K562 (cell line): Measurements from ENCODE around the gene INHA. TPM values are rescaled to one million over a fixed set of nuclear protein-coding genes. Genes with fewer than 3 reads are reported as not detected.

Experiments
- ARID1B ChIP-seq: fragments of 450-650 bp; IDR thresholded peaks from 2 replicates; pipeline ENCODE4 v1.6.1; 2016; ENCODE audit warnings: antibody characterized with exemption, mild to moderate bottlenecking, inconsistent platforms
- ASH1L ChIP-seq: fragments of 450-650 bp; IDR thresholded peaks from 2 replicates; pipeline ENCODE4 v1.6.1; 2018; ENCODE audit warnings: borderline replicate concordance, mild to moderate bottlenecking, low read depth; ENCODE audit not compliant: partially characterized antibody
- BRCA1 ChIP-seq, 2 experiments: fragments of 450-650 bp in 1 of 2; sonication (generic) in 1 of 2; formaldehyde crosslinking in 1 of 2; IDR thresholded peaks; 2 replicates each; pipeline versions ENCODE4 v1.5.0 to v1.6.1; 2017 to 2020; ENCODE audit warnings: mild to moderate bottlenecking in 1 of 2, missing genetic modification reagents in 1 of 2
- FOXK1 ChIP-seq: sonication (generic); formaldehyde crosslinking; IDR thresholded peaks from 2 replicates; pipeline ENCODE4 v1.8.0; 2022; ENCODE audit warnings: missing genetic modification reagents, mild to moderate bottlenecking, borderline replicate concordance
- GABPB1 ChIP-seq: sonication (generic); formaldehyde crosslinking; IDR thresholded peaks from 2 replicates; pipeline ENCODE4 v1.8.0; 2022; ENCODE audit warnings: mild to moderate bottlenecking, missing genetic modification reagents
- JUNB ChIP-seq: fragments of 450-650 bp; formaldehyde crosslinking; conservative IDR thresholded peaks from 2 replicates; pipeline ENCODE4 v1.4.0; 2020; ENCODE audit warnings: mild to moderate bottlenecking
- LEF1 ChIP-seq: fragments of 450-650 bp; IDR thresholded peaks from 2 replicates; pipeline ENCODE4 v1.6.1; 2016; ENCODE audit warnings: mild to moderate bottlenecking
- MEF2D ChIP-seq: conservative IDR thresholded peaks from 2 replicates; pipeline ENCODE4 v1.6.1; 2016; ENCODE audit warnings: low read depth, missing genetic modification characterization, missing compliant biosample characterization
- NRF1 ChIP-seq, 2 experiments: fragments of 450-650 bp; IDR thresholded peaks in 1 of 2; conservative IDR thresholded peaks in 1 of 2; 2 replicates each; pipeline ENCODE4 v1.6.1; 2014; ENCODE audit warnings: mild to moderate bottlenecking in 2 of 2
- RNF2 ChIP-seq: sonication (generic); IDR thresholded peaks from 2 replicates; pipeline ENCODE4 v1.6.1; 2016
- SETDB1 ChIP-seq: IDR thresholded peaks from one replicate; pipeline ENCODE4 v1.6.1; 2012; ENCODE audit warnings: low read length, control low read depth, inconsistent platforms
- SMAD3 ChIP-seq: fragments of 450-650 bp; formaldehyde crosslinking; conservative IDR thresholded peaks from 2 replicates; pipeline ENCODE4 v1.4.0; 2020; ENCODE audit warnings: mild to moderate bottlenecking
- SREBF1 ChIP-seq: fragments of 150-350 bp; IDR thresholded peaks from 2 replicates; pipeline ENCODE4 v1.6.1; 2014; ENCODE audit warnings: antibody characterized with exemption, low read depth, low read length, borderline replicate concordance
- SRSF9 ChIP-seq: fragments of 200-400 bp; formaldehyde crosslinking; IDR thresholded peaks from 2 replicates; pipeline ENCODE4 v1.6.1; 2017; ENCODE audit warnings: low read depth, low read length, borderline replicate concordance
- ZHX1 ChIP-seq: fragments of 150-350 bp; conservative IDR thresholded peaks from 2 replicates; pipeline ENCODE4 v1.6.1; 2014; ENCODE audit warnings: low read length
- ZNF311 ChIP-seq: fragments of 250-450 bp; sonication (Bioruptor Pico); IDR thresholded peaks from 2 replicates; pipeline ENCODE4 v1.4.0; 2020; ENCODE audit warnings: mild to moderate bottlenecking, moderate library complexity
- ZNF512 ChIP-seq: IDR thresholded peaks from 2 replicates; pipeline ENCODE4 v1.6.1; 2016; ENCODE audit warnings: missing genetic modification characterization, missing compliant biosample characterization
- polyA plus RNA-seq, 8 experiments: library from polyadenylated mRNA; depleted of rRNA in 4 of 8; stranded (reverse) in 5 of 8; unstranded in 3 of 8; fragments of >200 nt; fragmentation: Nextera tagmentation in 2 of 8; fragmentation: Illumina TruSeq in 1 of 8; extraction: Ambion mirVana in 2 of 8; extraction: Trizol in 1 of 8; gene quantifications; 2 replicates each; pipeline versions ENCODE4 v1.2.1 to v1.2.3, GENCODE V29; 2011 to 2014; ENCODE audit warnings: inconsistent platforms in 1 of 8, missing spikeins in 1 of 8
- total RNA-seq, 7 experiments: library from RNA; depleted of rRNA in 6 of 7; stranded (reverse); fragments of >200 nt in 6 of 7; fragmentation: Illumina TruSeq in 2 of 7; extraction: Trizol in 2 of 7; gene quantifications; 2 replicates each; pipeline versions ENCODE4 v1.2.1 to v1.2.3, GENCODE V29; 2011 to 2021; ENCODE audit warnings: low replicate concordance in 1 of 7
- TF ChIP-seq, protein P1 (sequence below): fragments of 250-450 bp; sonication (Bioruptor Pico); IDR thresholded peaks from 2 replicates; pipeline ENCODE4 v1.6.1; 2021; ENCODE audit warnings: mild to moderate bottlenecking
- TF ChIP-seq, protein P2 (sequence below): fragments of 450-650 bp; IDR thresholded peaks from 2 replicates; pipeline ENCODE4 v1.6.1; 2016
- TF ChIP-seq, protein P3 (sequence below): fragments of 450-650 bp; IDR thresholded peaks from 2 replicates; pipeline ENCODE4 v1.6.1; 2017; ENCODE audit warnings: antibody characterized with exemption

INHA gene
- total and polyA plus RNA-seq, 9 of the 15 experiments (the other 6 are each of a cell fraction or from before 2014, with no cell fraction given), result 0.07 to 1.9 (median 0.40) TPM

DNA sequence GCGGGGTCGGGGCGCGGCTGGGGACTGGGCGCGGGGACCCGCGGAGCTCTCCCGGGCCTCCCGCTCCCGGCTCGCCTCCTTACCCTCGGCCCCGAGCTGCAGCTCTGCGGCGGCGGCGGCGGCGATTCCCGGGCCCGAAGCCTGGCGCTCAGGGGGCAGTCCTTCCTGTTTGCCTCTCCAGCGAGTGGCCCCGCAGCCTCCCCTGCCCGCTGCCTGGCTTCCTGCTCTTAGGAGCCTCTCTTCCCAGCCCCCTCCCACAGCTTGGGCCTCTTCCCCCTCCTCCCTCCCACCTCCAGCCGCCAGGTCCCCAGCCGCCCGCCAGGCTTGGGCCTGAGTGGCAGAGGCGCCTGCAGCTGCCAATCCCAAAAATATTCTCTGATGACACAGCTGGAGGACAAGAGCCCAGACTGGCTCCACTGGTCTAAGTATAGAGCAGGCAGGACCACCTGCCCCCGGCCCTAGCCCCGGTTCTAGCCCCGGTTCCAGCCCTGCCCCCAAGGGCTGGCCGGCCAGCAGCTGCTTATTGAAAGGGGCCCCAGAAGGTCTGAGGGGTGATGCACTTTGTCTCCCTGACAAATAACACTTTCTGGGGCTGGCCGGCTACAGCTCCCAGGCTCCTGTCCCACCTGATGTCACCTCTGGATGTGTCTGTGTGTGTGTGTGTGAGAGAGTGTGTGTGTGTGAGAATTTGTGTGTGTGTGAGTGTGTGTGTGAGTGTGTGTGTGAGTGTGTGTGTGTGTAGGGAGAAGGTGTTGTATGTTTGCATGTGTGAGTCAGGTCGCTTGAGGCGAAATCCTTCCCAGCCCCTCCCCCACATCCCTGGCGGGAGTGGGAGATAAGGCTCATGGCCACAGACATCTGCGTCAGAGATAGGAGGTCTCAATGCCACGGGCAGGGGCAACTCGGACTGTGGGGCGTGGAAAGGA lies 536 bp upstream of the INHA start, which contains the start of gene OBSL1 (continued):
- TF ChIP-seq SRSF9, result no peak
- TF ChIP-seq BRCA1 (IDR thresholded peaks at IDR 0.05), result no peak
- TF ChIP-seq BRCA1 (CRISPR knock-in tag; IDR thresholded peaks at IDR 0.05), result no peak
- no peak for TF ChIP-seq ASH1L
- TF ChIP-seq RNF2, result peak; percentile 96
- TF ChIP-seq, protein P1, sequence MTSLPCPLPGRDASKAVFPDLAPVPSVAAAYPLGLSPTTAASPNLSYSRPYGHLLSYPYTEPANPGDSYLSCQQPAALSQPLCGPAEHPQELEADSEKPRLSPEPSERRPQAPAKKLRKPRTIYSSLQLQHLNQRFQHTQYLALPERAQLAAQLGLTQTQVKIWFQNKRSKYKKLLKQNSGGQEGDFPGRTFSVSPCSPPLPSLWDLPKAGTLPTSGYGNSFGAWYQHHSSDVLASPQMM (CRISPR knock-in tag), result no peak
- no peak for TF ChIP-seq SMAD3 (CRISPR knock-in tag)
- no peak for TF ChIP-seq SREBF1
- TF ChIP-seq, protein P2, sequence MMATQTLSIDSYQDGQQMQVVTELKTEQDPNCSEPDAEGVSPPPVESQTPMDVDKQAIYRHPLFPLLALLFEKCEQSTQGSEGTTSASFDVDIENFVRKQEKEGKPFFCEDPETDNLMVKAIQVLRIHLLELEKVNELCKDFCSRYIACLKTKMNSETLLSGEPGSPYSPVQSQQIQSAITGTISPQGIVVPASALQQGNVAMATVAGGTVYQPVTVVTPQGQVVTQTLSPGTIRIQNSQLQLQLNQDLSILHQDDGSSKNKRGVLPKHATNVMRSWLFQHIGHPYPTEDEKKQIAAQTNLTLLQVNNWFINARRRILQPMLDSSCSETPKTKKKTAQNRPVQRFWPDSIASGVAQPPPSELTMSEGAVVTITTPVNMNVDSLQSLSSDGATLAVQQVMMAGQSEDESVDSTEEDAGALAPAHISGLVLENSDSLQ, result no peak
- TF ChIP-seq, protein P3, sequence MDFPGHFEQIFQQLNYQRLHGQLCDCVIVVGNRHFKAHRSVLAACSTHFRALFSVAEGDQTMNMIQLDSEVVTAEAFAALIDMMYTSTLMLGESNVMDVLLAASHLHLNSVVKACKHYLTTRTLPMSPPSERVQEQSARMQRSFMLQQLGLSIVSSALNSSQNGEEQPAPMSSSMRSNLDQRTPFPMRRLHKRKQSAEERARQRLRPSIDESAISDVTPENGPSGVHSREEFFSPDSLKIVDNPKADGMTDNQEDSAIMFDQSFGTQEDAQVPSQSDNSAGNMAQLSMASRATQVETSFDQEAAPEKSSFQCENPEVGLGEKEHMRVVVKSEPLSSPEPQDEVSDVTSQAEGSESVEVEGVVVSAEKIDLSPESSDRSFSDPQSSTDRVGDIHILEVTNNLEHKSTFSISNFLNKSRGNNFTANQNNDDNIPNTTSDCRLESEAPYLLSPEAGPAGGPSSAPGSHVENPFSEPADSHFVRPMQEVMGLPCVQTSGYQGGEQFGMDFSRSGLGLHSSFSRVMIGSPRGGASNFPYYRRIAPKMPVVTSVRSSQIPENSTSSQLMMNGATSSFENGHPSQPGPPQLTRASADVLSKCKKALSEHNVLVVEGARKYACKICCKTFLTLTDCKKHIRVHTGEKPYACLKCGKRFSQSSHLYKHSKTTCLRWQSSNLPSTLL, result 0 out of 2 replicates have a peak, but pooled peaks have one; percentile 23
- TF ChIP-seq JUNB, result no peak
- TF ChIP-seq SETDB1, result no peak
- TF ChIP-seq ZNF311 (CRISPR knock-in tag), result no peak
- TF ChIP-seq LEF1, result peak; percentile 98
- no peak for TF ChIP-seq ZHX1
- 0 out of 2 replicates have a peak, but pooled peaks have one; percentile 51 for TF ChIP-seq MEF2D
- 0 out of 2 replicates have a peak, but pooled peaks have one; percentile 28 for TF ChIP-seq GABPB1 (CRISPR knock-in tag)
- TF ChIP-seq ZNF512 (tag), result no peak
- TF ChIP-seq FOXK1 (CRISPR knock-in tag), result no peak
- TF ChIP-seq NRF1 (conservative IDR thresholded peaks at IDR 0.05 in 1 of 2, IDR thresholded peaks at IDR 0.05 in 1 of 2), result peak; percentile 12 to 30; a peak in 1 of 4 replicates
- TF ChIP-seq ARID1B, result peak; percentile 96
